ENCODE results near the gene SYN1.

Gene SYN1

GRCh38 chrX:47574076-47574546 is 45.5 kb downstream of the SYN1 start:
- Histone ChIP-seq H3K27me3 (ENCODE audit: insufficient read depth, low read depth) (no peaks in the 10 kb centered on the region), H3K4me1 (ENCODE audit: low read depth, poor library complexity, severe bottlenecking) (no peaks in the 10 kb centered on the region), H3K4me2 (no peak overlapping the region), H4K20me1 (ENCODE audit: insufficient read depth) (no peaks in the 10 kb centered on the region), H3K27ac (no peak overlapping the region), H3K9ac (no peak overlapping the region), H2AFZ (ENCODE audit: low read depth) (no peak overlapping the region), H3K79me2 (ENCODE audit: insufficient read depth, low read depth) (no peaks in the 10 kb centered on the region), H3K36me3 (ENCODE audit: insufficient read depth) (no peaks in the 10 kb centered on the region), H3K4me3 (IDR thresholded peaks at IDR 0.05; ENCODE audit: insufficient read depth, low read depth, low read length) (no peak overlapping the region)
- TF ChIP-seq, protein P1, sequence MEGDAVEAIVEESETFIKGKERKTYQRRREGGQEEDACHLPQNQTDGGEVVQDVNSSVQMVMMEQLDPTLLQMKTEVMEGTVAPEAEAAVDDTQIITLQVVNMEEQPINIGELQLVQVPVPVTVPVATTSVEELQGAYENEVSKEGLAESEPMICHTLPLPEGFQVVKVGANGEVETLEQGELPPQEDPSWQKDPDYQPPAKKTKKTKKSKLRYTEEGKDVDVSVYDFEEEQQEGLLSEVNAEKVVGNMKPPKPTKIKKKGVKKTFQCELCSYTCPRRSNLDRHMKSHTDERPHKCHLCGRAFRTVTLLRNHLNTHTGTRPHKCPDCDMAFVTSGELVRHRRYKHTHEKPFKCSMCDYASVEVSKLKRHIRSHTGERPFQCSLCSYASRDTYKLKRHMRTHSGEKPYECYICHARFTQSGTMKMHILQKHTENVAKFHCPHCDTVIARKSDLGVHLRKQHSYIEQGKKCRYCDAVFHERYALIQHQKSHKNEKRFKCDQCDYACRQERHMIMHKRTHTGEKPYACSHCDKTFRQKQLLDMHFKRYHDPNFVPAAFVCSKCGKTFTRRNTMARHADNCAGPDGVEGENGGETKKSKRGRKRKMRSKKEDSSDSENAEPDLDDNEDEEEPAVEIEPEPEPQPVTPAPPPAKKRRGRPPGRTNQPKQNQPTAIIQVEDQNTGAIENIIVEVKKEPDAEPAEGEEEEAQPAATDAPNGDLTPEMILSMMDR (conservative IDR thresholded peaks at IDR 0.05; ENCODE audit: low read depth, low read length) = no peak

DNA sequence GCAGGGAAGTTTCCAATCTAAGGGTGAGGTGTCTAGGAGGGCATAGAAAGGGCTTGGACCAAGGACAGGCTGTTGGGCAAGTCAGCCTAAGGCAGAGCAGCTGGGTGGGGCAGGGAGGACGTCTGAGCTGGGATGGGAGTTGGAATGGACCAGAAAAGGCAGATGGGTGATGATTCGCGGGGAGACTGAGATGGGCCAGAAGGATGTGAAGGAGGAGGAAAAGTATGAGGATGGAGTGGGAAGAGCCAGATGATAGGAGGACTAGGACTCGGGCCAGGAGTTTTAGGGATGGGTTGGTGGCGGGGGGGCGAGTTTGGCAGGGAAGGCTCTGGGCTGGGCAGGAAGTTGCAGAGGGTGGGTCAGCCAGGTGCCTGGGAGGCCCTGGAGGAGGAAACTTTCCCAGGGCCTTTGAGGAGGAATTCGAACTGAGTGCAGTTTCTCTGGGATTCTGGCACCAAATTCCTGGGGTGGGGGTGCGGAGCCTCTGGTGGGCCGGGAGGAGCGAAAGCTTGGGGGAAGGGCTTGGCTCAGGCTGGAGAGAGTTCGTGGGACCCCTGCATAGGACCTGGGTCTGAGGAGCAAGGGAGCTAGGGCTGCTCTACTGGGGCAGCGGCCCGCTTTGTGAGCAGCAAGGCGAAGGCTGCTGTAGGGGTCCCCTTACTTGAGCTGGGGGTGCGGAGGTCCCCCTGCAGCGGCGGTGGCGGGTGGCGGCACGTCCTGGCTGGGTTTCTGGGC is 46.1 kb downstream of the SYN1 start:
- TF ChIP-seq, protein P1 (conservative IDR thresholded peaks at IDR 0.05; ENCODE audit: low read depth, low read length) = no peak
- Histone ChIP-seq H3K27ac (no peak overlapping the region), H3K79me2 (ENCODE audit: insufficient read depth, low read depth) (no peaks in the 10 kb centered on the region), H3K4me2 (no peak overlapping the region), H3K4me3 (IDR thresholded peaks at IDR 0.05; ENCODE audit: insufficient read depth, low read depth, low read length) (no peak overlapping the region), H3K9ac (no peak overlapping the region), H3K4me1 (ENCODE audit: low read depth, poor library complexity, severe bottlenecking) (no peaks in the 10 kb centered on the region), H3K36me3 (ENCODE audit: insufficient read depth) (no peaks in the 10 kb centered on the region), H3K27me3 (ENCODE audit: insufficient read depth, low read depth) (no peaks in the 10 kb centered on the region), H4K20me1 (ENCODE audit: insufficient read depth) (no peaks in the 10 kb centered on the region), H2AFZ (ENCODE audit: low read depth) (no peak overlapping the region)

DNA sequence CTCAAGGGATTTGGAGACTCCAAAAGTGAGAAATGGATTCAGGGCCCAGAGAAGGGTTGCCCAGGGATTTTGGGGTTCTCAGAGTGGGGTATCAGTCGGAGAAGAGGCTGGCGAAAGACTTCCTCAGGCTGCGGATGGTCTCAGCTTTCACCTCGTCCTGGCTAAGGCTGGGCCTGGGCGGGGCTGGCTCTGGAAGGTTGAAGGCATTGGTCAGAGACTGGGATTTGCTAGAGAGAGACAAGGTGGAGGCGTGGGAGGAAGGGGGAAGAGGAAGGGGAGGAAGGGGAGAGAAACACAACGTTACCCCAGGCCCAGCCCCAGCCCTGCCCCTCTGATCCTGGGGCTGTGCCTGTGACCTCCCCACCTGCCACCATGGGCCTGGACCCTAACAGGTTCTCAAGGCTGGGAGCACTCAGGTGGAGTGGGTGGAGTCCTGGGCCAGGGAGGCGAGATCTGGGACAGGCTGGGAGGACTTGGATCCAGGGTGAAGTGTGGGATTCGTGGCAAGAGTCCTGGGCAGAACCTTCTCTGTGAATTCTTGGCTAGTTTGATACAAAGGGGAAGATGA is 46.8 kb downstream of the SYN1 start:
- no peak overlapping the region for H3K27ac ChIP-seq

GRCh38 chrX:47571896-47572295 is 47.8 kb downstream of the SYN1 start:
- no peak overlapping the region for H3K27ac ChIP-seq

More for the DNA sequence above, 46.8 kb downstream of the SYN1 start:
- H3K4me1 ChIP-seq (ENCODE audit: low read depth, poor library complexity, severe bottlenecking) = no peaks in the 10 kb centered on the region
- no peaks in the 10 kb centered on the region for H3K27me3 ChIP-seq (ENCODE audit: insufficient read depth, low read depth)
- no peak overlapping the region for H3K4me2 ChIP-seq
- no peak overlapping the region for H3K4me3 ChIP-seq (IDR thresholded peaks at IDR 0.05; ENCODE audit: insufficient read depth, low read depth, low read length)
- no peaks in the 10 kb centered on the region for H4K20me1 ChIP-seq (ENCODE audit: insufficient read depth)
- H2AFZ ChIP-seq (ENCODE audit: low read depth) = no peak overlapping the region
- no peaks in the 10 kb centered on the region for H3K79me2 ChIP-seq (ENCODE audit: insufficient read depth, low read depth)
- TF ChIP-seq, protein P1 (conservative IDR thresholded peaks at IDR 0.05; ENCODE audit: low read depth, low read length) = no peak
- no peaks in the 10 kb centered on the region for H3K36me3 ChIP-seq (ENCODE audit: insufficient read depth)
- H3K9ac ChIP-seq = no peak overlapping the region

More at GRCh38 chrX:47571896-47572295, 47.8 kb downstream of the SYN1 start:
- Histone ChIP-seq H3K36me3 (ENCODE audit: insufficient read depth) (no peaks in the 10 kb centered on the region), H3K4me1 (ENCODE audit: low read depth, poor library complexity, severe bottlenecking) (no peaks in the 10 kb centered on the region), H3K27me3 (ENCODE audit: insufficient read depth, low read depth) (no peaks in the 10 kb centered on the region), H3K9ac (no peak overlapping the region), H2AFZ (ENCODE audit: low read depth) (no peak overlapping the region), H3K79me2 (ENCODE audit: insufficient read depth, low read depth) (no peaks in the 10 kb centered on the region), H3K4me2 (no peak overlapping the region), H3K4me3 (IDR thresholded peaks at IDR 0.05; ENCODE audit: insufficient read depth, low read depth, low read length) (no peak overlapping the region), H4K20me1 (ENCODE audit: insufficient read depth) (no peaks in the 10 kb centered on the region)
- TF ChIP-seq, protein P1 (conservative IDR thresholded peaks at IDR 0.05; ENCODE audit: low read depth, low read length) = no peak

Measured in KMS-11 (cell line).